Brain microvascular endothelial cell (primary cell): Measurements from ENCODE around the gene RAC3.

ENCODE experiments used
- DNase-seq: peaks from one replicate; pipeline ENCODE4 v3.0.0-alpha.2; 2020
- H3K27ac ChIP-seq: fragments of 250-450 bp; sonication (Bioruptor Pico); 2 replicates; pipeline ENCODE4 v1.5.1; 2020; ENCODE audit warnings: mild to moderate bottlenecking, moderate library complexity
- H3K27me3 ChIP-seq: fragments of 250-450 bp; sonication (Bioruptor Pico); replicated peaks from 2 replicates; pipeline ENCODE4 v1.5.1; 2020; ENCODE audit warnings: mild to moderate bottlenecking
- H3K36me3 ChIP-seq: fragments of 250-450 bp; sonication (Bioruptor Pico); replicated peaks from 2 replicates; pipeline ENCODE4 v1.5.1; 2020; ENCODE audit warnings: mild to moderate bottlenecking
- H3K4me3 ChIP-seq: 2 replicates; pipeline ENCODE4 v1.5.1; 2011; ENCODE audit warnings: low read depth, mild to moderate bottlenecking, control low read depth, low read length, moderate library complexity
- in situ Hi-C: cut with HindIII; loops from 2 replicates; pipeline ENCODE4 v1.10.0; 2017; ENCODE audit warnings: low sequenced_read_pairs, low pct_ligation_motif_present
- TF ChIP-seq, protein P1 (sequence below): IDR thresholded peaks from 2 replicates; pipeline ENCODE4 v1.5.1; 2011; ENCODE audit warnings: low read depth, mild to moderate bottlenecking, moderate library complexity, low read length, control low read depth, inconsistent platforms; ENCODE audit errors: missing control alignments

RAC3 gene

DNA sequence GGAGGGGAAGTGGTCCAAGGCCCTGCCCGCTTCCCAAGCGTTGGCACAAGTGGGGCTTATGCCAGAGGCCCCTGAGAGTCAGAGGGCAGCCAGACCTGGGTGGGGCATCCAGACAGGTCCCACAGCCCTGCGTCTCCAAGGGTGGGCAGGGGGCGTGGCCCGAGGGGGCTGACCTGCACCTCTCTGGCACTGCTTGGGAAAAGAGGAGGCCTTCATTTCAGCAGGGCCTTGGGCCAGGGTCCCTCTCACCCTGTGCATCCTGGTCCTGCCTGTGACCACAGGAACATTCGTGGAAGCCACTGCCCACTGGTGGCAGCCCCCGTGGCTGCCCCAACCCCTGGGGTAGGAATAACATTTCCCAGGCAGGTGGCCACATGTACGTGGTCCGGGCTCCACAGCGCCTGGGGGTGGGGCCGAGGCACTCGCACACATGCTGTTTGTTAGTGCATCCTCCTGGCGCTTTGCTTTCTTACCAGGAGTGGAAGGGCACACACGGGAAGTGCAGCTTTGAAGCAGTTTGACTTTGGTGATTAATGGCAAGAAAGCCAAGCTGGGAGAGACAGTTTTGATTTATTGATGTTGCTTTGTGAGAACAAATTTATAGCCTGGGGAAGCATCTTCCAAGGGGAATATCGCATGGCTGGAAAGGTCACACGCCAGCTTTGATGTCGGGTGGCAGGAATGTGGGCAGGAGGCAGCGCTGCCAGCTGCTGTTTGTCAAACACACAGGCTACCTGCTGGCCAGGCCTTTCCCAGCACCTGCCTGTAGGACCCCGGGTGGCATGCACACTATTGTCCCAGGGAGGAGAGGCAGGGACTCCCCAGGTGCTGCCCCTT, 13.1 kb upstream of the RAC3 start:
- Histone ChIP-seq H3K27me3 (no peaks in the 10 kb centered on the region), H3K4me3 (no peak overlapping the region), H3K36me3 (no peaks in the 10 kb centered on the region), H3K27ac (no peak overlapping the region)
- DNase-seq = no peak
- TF ChIP-seq, protein P1, sequence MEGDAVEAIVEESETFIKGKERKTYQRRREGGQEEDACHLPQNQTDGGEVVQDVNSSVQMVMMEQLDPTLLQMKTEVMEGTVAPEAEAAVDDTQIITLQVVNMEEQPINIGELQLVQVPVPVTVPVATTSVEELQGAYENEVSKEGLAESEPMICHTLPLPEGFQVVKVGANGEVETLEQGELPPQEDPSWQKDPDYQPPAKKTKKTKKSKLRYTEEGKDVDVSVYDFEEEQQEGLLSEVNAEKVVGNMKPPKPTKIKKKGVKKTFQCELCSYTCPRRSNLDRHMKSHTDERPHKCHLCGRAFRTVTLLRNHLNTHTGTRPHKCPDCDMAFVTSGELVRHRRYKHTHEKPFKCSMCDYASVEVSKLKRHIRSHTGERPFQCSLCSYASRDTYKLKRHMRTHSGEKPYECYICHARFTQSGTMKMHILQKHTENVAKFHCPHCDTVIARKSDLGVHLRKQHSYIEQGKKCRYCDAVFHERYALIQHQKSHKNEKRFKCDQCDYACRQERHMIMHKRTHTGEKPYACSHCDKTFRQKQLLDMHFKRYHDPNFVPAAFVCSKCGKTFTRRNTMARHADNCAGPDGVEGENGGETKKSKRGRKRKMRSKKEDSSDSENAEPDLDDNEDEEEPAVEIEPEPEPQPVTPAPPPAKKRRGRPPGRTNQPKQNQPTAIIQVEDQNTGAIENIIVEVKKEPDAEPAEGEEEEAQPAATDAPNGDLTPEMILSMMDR = no peak
- in situ Hi-C loops = no loop called here

DNA sequence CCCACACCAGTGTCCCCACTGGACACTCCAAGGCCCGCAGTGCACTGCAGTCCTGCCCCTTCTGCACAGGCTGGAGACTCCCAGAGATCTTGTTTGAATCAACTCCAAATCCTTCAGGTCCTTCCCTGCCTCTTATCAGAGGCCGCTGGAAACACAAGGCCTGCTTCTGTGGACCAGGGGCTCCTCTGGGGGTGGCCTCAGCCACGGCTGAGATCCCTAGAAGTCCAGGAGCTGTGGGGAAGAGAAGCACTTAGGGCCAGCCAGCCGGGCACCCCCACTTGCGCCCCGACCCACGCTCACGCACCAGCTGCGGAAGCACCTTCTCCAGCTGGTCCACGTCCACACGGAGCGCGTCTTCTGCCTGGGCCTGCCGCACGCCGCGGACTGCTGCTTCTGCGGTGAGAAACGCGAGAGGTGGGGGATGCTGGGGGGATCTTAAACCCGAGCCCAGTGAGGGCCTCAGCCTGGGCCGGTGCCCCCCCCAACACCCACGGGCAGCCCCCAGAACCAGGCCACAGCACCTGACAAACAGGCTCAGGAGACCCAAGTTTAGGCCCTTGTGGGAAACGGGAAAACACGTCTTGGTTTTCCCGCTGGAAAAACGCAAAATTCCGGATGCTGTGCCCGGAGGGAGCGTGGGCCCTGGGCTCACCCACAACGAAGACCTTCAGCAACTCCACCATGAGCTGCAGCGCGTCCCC, 12.3 kb upstream of the RAC3 start:
- in situ Hi-C loops = no loop called here
- TF ChIP-seq, protein P1 = no peak
- no peak overlapping the region for H3K4me3 ChIP-seq
- no peak for DNase-seq
- H3K36me3 ChIP-seq = no peaks in the 10 kb centered on the region
- no peaks in the 10 kb centered on the region for H3K27me3 ChIP-seq
- H3K27ac ChIP-seq = no peak overlapping the region

DNA sequence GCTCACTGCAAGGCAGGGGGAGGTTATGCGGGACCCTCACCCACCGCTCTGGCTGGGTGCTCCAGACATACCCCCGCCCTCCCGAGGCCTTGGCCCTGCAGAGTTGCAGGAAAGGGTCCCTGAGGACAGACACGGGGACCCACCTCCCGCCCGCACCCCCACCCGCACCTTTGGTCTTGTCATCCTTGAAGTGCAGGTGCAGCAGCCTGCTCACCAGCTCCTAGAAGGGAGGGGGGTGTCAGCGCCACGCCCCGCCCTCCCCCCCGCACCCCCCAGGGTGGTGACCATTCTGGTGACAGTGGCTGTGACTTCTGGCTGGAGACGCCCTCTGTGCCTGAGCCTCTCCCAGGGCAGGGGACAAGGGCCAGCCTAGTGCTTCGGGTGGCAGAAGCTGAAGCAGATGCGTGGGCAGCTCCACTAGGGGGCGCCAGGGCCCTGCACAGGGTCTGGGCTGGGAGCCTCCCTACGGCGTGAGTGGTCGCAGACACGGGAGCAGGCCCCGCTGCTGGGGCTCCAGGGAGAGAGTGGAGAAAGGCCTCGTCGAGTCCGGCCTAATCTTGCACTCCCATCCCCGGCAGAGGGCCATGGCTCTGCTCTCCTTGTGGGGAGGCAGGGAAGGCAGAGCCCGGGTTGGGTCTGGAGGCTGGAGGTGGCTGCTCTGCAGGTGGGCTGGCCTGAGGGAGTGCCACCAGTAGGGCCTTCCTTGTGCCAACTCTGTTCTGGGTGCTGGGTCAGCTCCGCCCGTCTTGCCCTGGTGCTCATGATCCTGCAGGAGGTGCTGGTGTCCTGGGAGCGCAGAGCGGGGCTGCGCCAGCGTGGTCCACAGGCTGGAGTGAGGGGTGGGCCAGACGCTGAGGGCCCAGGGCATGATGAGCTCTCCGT, 11.5 kb upstream of the RAC3 start:
- no peaks in the 10 kb centered on the region for H3K36me3 ChIP-seq
- no peak for DNase-seq
- in situ Hi-C loops = no loop called here
- no peak overlapping the region for H3K4me3 ChIP-seq
- TF ChIP-seq, protein P1 = peak; percentile 88
- no peaks in the 10 kb centered on the region for H3K27me3 ChIP-seq
- no peak overlapping the region for H3K27ac ChIP-seq

DNA sequence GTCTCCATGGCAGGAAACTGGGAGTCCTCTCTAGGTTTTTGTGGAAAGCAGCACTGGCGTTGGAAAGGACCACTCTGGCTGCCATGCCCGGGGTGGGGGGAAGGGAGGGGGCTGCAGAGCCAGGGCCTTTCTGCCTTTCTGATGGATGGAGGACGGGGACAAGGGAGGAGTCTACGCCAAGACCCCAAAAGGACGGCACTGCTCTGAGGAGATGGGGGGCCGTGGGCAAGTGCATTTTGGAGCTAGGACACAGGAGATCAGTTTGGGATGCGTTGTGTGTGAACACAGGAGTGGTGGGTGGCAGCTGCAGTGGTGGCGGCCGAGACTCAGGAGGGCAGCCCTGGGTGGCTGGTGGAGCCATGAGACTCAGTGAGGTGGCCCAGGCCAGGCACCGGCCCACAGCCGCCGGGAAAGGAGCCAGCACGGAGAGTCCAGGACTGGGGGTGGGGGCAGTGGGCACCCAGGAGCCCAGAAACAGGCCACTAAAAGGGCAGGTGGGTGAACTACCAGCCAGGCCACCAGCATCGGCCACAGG, 10.8 kb upstream of the RAC3 start:
- in situ Hi-C loops = no loop called here
- H3K36me3 ChIP-seq = no peaks in the 10 kb centered on the region
- TF ChIP-seq, protein P1 = no peak
- no peaks in the 10 kb centered on the region for H3K27me3 ChIP-seq
- no peak overlapping the region for H3K4me3 ChIP-seq
- DNase-seq = no peak
- no peak overlapping the region for H3K27ac ChIP-seq

DNA sequence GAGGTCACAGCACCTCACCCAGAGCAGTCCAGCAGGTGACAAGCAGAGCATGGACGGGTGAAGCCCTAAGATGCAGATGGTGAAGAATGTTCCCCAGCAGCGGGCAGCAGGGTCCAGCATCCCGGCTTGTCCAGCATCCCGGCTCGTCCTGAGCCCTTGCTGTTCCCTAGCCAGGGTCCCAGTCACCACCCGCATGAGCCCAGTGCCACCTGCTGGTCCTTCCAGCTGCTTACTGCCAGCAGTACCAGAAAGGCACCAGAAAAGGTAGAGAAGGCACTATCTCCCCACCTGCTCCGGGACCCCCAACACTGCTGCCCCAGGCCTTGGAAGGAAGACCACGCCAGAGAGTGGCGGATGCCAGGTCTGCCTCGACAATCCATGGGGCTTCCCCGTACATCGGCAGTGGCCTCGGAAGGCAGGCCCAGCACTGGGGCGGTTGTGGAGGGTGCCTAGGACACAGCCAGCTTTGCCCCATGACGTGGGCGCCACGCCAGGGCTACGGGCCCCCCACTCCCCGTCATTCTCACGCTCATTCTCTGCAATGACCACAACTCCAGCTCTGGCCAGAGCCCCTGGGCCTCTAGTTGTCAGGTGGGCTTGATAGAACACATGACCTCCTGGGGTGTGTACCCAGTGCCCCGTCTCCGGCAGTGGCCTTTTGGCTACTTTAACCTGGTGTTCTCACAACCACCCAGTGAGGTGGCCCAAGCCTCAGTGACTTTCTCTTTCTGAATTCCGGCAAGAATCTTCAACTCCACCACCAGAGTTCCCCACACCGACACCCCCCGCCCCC, 10.2 kb upstream of the RAC3 start:
- peak; percentile 59 for DNase-seq
- Histone ChIP-seq H3K4me3 (peak overlapping the region; percentile 77), H3K36me3 (no peaks in the 10 kb centered on the region), H3K27ac (no peak overlapping the region), H3K27me3 (no peaks in the 10 kb centered on the region)
- in situ Hi-C loops = no loop called here
- TF ChIP-seq, protein P1 = peak; percentile 84
